ENCODE measurements around the gene SH2D6. TPM values are rescaled to one million over a fixed set of nuclear protein-coding genes. Genes with fewer than 3 reads are reported as not detected.

The SH2D6 gene
- total RNA-seq = 0.13 TPM in 1 of 2 replicates, not detected in the other

- FAIRE-seq = no peak
- peak within 1 kb of the TSS; percentile 44 for H3K4me3 ChIP-seq (ENCODE audit: low read depth, low read length)
- peak; percentile 47 for DNase-seq (ENCODE audit: low read depth)
- no peaks in the 10 kb centered on the region for H3K36me3 ChIP-seq (ENCODE audit: control insufficient read depth, insufficient read depth, low read length)
- H3K27me3 ChIP-seq (ENCODE audit: control insufficient read depth, insufficient read depth, low read length) = no peaks in the 10 kb centered on the region
- TF ChIP-seq, protein P1, sequence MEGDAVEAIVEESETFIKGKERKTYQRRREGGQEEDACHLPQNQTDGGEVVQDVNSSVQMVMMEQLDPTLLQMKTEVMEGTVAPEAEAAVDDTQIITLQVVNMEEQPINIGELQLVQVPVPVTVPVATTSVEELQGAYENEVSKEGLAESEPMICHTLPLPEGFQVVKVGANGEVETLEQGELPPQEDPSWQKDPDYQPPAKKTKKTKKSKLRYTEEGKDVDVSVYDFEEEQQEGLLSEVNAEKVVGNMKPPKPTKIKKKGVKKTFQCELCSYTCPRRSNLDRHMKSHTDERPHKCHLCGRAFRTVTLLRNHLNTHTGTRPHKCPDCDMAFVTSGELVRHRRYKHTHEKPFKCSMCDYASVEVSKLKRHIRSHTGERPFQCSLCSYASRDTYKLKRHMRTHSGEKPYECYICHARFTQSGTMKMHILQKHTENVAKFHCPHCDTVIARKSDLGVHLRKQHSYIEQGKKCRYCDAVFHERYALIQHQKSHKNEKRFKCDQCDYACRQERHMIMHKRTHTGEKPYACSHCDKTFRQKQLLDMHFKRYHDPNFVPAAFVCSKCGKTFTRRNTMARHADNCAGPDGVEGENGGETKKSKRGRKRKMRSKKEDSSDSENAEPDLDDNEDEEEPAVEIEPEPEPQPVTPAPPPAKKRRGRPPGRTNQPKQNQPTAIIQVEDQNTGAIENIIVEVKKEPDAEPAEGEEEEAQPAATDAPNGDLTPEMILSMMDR (IDR thresholded peaks at IDR 0.05; ENCODE audit: insufficient read depth, low read length, severe bottlenecking) = no peak
Measured at GRCh38 chr2:85418132-85419008, at the start of gene SH2D6. Gene SH2D6 (plus strand): TSS chr2:85418714. CDS start chr2:85429466, 10,752 bp downstream.

GRCh38 chr2:85368921-85369320 is 49.6 kb upstream of the SH2D6 start:
- FAIRE-seq (no peak), DNase-seq (ENCODE audit: low read depth) (no peak)
- Histone ChIP-seq H3K27me3 (ENCODE audit: control insufficient read depth, insufficient read depth, low read length) (no peaks in the 10 kb centered on the region), H3K4me3 (ENCODE audit: low read depth, low read length) (no peak overlapping the region), H3K36me3 (ENCODE audit: control insufficient read depth, insufficient read depth, low read length) (peaks cover 3% of the 10 kb centered on the region)
- TF ChIP-seq, protein P1 (IDR thresholded peaks at IDR 0.05; ENCODE audit: insufficient read depth, low read length, severe bottlenecking) = no peak

DNA sequence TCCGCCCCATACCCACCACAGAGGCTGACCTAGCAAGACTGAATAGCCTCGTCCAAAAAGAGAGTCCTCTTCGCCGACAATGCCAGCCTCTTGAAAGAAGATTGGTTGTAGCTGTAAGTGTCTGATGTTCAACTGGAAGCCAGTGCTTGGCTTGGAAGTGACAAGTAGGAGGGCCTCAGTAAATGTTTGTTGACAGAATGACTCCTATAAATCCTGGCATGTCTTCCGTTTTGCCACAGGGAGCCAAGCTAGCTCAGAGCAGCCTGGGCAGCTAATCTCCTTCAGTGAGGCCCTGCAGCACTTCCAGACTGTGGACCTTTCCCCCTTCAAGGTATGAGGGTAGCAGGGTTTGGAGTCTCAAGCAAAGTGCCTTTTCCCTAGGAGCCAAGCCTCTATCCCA is 49.0 kb upstream of the SH2D6 start:
- TF ChIP-seq, protein P1 (IDR thresholded peaks at IDR 0.05; ENCODE audit: insufficient read depth, low read length, severe bottlenecking) = no peak
- DNase-seq (ENCODE audit: low read depth) (peak; percentile 57), FAIRE-seq (no peak)
- Histone ChIP-seq H3K36me3 (ENCODE audit: control insufficient read depth, insufficient read depth, low read length) (peaks cover 3% of the 10 kb centered on the region), H3K27me3 (ENCODE audit: control insufficient read depth, insufficient read depth, low read length) (no peaks in the 10 kb centered on the region), H3K4me3 (ENCODE audit: low read depth, low read length) (no peak overlapping the region)

GRCh38 chr2:85371045-85371444 is 47.5 kb upstream of the SH2D6 start:
- FAIRE-seq = no peak
- Histone ChIP-seq H3K27me3 (ENCODE audit: control insufficient read depth, insufficient read depth, low read length) (no peaks in the 10 kb centered on the region), H3K4me3 (ENCODE audit: low read depth, low read length) (no peak overlapping the region), H3K36me3 (ENCODE audit: control insufficient read depth, insufficient read depth, low read length) (peaks cover 3% of the 10 kb centered on the region)
- TF ChIP-seq, protein P1 (IDR thresholded peaks at IDR 0.05; ENCODE audit: insufficient read depth, low read length, severe bottlenecking) = no peak
- DNase-seq (ENCODE audit: low read depth) = no peak

DNA sequence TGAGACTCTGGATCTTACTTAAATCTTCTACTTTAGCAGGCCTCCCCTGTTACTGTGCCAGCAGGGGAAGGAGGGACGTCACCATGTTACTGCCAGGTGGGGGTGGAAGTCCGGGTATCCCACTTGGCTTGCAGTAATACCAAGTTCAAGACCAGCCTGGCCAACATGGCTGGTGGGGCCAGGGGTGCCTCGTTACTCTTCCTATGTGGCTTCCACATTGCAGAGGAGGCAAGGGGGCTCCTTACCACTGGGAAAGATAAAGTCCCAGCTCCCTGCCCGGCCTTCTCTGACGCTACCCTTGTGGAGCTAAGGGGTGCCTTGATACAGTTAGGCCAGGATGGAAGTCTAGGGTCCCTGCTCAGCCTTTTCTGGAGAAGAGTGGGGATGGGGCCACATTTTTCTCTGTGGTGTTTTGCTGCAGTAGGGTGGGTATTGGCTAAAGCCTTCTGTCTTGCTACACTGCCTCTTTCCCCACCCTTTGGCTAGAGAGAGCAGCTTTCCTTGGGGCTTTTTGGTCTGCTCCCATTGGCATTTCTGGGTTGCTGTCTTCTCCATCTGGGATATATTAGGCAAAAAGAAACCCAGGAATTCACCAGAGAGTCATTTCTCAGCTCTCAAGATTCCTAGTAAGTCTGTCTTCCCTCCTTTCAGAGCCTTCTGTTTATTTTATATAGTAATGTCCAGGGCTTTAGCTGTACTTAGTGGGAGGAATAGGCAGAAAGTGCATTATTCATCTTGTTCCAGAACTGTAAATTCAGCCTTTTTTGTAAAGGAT is 42.0 kb upstream of the SH2D6 start:
- TF ChIP-seq, protein P1 (IDR thresholded peaks at IDR 0.05; ENCODE audit: insufficient read depth, low read length, severe bottlenecking) = no peak

More for the DNA sequence above, 42.0 kb upstream of the SH2D6 start:
- no peak overlapping the region for H3K4me3 ChIP-seq (ENCODE audit: low read depth, low read length)
- H3K36me3 ChIP-seq (ENCODE audit: control insufficient read depth, insufficient read depth, low read length) = peaks cover 2% of the 10 kb centered on the region
- DNase-seq (ENCODE audit: low read depth) (no peak), FAIRE-seq (no peak)
- no peaks in the 10 kb centered on the region for H3K27me3 ChIP-seq (ENCODE audit: control insufficient read depth, insufficient read depth, low read length)
